Stimulated activated CD8-positive, alpha-beta memory T cell treated with anti-CD3 and anti-CD28 coated beads, Interleukin-4, amount 100 ng/mL, for 1 hour (primary cell): ENCODE measurements around the gene SNX9.
"Not testable (repeated sequence)": the region's sequence is repeated elsewhere in the genome, so short reads cannot be mapped to it uniquely, and the experiment has no call there.

Experiments used
- DNase-seq, 2 donors: peaks; one replicate each; pipeline ENCODE4 v3.0.0-alpha.2; 2020; ENCODE audit warnings: low read depth in 2 of 2, low spot score in 1 of 2

Gene SNX9

DNA sequence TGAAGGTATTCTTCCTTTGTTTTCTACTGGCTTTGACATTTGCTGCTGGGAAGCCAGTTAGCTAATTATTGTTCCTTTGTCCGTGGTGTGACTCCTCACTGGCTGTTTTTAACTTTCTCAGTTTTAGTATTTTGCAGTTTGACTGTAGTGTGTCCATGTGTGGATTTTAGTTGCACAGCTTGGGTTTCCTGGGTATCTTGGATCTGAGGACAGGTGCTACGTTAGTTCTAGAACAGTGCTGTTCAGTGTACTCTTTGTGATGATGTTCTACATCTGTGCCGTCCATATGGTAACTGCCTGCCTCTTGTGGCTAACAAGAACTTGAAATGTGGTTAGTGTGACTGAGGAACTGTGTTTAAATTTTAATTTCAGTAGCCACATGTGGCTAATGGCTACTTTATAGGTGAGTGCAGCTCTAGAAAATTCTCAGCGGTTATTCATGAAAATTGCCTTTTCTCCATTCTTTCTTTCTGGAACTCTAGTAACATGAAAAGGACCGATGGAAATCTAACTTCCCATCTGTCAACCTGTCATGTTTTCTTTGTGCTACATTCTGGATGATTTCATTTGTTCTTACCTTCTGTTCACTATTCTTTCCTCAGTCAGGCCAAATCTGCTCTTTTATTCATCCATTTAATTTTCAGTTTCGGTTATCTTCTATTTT, 7.4 kb downstream of the SNX9 start:
- no peak for DNase-seq

DNA sequence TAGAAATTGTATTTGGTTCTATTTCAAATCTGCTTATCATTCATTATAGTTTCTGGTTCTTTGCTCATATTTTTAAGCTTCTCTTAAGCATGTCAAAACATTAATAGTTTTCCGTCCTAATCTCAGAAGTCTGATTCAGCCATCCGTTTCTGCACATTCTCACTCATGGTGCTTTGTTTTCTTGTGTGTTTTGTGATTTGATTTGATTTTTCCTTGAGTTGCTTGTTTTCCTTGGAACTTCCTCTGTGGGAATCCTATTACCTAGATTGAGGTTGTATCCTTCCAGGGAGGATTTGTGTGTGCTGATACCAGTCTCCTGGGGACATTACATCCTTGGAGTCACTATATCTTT, 7.9 kb downstream of the SNX9 start:
- no peak for DNase-seq

DNA sequence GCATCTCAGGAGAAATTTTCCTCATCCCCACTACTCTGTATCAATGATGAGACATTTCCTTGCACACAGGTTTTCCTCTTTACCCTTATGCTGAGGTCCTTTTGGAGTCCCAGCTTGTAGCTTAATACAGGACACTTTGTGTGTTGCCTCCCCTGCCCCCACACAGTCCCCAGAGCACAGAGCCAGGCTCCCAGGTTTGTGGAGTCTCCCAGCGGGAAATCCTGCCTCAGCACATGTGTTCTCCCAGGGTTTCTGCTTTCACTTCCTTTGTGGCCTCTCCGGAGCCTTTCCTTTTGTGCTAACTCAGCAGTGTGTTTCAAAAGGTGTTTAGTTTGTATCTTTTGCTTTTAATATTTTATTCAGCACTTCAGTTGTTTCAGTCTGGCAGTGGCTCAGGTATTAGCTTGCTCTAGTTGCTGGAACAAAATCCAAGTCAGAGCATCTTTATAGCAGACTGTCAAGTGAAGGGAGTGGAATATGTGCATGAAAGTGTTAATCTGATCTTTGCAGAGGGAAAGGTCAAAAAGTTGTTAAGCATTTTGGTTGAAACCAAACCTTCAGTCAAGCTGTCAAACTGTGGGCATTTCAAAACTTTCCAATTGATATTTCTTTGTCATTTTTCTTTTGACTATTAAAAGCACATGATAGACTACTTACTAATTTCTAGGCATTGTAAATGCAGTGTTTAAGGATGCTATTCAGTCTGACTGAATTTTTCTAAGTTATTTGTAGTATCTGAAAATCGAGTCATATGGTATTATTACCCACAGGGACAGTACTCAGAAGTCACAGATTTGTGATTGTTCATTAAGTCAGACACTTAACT, 8.6 kb downstream of the SNX9 start:
- no peak for DNase-seq

DNA sequence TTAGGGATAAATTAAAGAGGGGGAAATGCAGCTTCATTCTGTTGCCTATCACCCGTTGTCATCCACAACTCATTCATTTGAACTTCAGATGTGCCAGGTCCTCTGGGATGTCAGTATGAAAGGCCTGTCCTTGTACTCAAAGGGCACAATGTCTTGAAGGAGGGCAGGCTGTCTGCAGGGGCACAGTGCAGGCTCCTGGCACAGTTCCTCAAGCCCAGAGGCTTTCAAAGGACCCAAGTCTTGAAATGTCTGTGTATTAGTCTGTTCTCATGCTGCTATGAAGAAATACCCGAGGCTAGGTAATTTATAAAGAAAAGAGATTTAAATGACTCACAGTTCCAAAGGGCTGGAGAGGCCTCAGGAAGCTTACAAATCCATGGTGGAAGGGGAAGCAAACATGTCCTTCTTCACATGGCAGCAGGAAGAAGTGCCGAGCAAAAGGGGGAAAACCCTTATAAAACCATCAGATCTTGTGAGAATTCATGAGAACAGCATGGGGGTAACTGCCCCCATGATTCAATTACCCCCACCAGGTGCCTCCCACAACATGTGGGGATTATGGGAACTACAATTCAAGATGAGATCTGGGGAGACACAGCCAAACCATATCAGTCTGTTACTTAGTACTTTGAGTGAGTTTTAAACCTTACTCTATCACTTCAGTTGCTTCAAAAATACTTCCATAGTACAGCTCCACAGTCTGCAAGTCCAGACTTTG, 9.4 kb downstream of the SNX9 start:
- no peak for DNase-seq

DNA sequence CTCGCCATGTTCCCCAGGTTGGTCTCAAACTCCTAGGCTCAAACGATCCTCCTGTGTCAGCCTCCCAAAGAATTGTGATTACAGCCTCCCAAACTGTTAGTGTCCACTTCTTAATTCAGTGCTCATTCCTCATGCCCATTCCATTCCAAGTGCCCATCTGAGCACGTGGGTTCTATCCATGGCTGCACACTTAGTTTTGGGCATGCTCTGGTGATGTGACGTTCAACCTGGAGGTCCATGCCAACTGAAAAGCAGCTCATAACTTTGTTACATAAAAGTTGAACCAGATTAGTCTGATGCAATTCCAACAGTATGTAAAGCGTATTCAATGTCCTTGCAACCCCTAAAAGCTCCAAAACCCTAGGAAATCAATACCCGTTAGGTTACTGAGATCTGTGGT, 11.5 kb downstream of the SNX9 start:
- DNase-seq = no peak

DNA sequence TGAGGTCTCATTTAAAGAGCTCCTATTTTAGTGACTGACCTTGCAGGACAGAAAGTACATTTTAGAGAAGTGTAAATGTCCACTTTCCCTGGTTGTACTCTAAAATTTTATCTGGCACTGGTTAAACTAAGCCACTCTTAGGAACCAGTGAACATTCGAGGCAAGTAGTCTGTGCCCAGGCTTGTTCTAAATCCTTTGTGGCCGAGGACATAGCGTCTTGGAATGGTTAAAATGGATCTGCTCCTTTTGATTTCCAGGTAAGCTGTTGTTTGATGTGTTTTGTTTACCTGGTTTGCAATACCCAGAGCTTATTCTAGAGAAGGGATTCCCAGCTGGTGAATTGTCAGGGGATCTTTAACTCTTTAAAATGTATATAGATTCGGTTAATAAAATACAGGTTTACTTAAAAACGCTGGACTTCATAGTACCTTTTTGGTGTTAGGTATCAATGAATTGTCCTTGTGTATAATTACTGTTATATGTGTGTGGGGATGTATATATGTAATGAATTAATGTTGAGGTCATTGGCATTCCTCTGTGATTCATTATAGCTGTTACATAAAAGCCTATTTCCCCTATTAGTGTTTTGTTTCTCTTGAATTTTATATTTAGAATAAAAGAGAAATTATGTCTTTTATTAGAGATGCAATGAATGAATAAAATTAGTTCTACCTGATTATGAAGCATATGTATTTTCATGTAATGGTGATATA, 15.8 kb downstream of the SNX9 start:
- DNase-seq = no peak

DNA sequence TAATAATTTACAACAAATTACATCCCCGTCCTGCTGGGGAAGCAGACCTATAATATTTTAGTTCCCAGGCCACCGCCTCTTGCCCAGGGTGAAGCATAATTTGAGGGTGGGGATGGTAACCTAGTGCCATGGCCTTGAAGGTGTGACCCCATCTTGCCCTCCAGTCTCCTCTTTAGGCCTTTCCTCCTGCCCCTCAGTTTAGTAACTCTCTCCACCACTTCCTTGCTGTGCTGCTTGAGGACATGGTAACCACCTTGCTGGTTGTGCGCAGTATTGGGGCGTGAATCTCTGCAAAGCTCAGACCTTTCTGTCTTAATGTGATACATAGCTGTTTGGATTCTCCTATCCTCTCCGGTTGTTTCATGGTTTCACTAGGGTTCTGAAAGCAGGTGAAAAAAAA, 16.6 kb downstream of the SNX9 start:
- DNase-seq = no peak

DNA sequence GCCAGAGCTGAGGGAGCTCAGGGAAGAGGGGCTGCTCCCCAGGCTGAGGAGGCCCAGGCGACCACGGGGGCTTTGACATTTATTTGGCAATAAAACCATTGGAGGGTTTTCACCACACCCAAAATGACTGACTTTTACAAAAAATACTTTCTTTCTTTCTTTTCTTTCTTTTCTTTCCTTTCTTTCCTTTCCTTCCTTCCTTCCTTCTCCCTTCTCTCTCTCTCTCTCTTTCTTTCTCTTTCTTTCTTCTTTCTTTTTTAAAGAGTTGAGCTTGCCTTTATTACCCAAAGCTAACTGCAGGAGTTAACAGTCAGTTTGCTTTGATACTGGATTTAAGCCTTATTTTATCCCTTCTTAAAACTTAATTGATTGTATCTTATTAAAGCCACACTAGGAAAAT, 17.2 kb downstream of the SNX9 start:
- DNase-seq = no peak

DNA sequence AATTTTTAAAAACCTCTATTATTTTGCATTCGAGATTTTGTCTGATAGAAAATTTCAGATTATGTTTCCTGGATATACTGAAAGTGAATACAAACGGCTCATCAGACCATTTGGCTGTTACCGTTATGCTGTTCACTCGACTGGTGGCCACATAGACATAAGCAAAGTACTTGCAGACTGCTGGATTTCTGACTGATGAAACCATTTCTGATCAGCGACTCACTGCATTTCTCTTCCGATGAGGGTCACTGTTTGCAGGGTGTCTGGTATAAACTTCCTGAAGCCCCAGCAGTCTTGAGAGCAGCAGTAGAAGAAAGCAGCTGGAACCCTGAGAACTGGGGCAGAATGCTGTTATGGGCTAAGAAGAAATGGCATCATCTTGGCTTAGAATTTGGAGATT, 17.7 kb downstream of the SNX9 start:
- DNase-seq = no peak

DNA sequence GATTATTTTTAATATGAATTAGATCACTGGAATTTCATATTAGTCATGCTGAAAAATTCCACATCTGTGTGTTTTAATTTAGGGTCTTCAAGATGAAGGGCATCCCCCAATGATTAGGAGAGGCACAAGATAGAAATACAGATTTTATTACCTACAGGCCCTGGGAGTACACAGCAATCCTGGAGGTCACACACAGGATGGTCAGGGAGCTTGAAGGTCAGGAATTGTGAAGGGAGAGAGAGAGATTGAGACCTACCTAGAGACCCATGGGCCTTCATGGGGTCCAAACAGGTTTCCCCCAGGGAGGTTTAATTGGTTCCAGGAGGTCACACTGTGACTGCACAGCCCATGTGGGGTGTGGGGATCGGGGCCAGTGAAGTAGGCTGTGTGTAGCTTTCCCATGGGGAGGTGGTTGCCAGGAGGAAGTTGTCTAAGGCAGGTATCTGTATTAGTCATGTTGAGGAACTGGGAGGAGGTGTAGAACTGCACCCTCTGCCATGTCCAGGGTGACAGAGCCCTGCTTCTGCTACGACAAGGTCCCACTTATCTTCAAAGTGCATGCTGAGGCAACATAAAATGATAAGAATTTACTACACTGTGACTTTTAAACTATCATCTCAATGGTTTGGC, 18.3 kb downstream of the SNX9 start:
- no peak for DNase-seq

DNA sequence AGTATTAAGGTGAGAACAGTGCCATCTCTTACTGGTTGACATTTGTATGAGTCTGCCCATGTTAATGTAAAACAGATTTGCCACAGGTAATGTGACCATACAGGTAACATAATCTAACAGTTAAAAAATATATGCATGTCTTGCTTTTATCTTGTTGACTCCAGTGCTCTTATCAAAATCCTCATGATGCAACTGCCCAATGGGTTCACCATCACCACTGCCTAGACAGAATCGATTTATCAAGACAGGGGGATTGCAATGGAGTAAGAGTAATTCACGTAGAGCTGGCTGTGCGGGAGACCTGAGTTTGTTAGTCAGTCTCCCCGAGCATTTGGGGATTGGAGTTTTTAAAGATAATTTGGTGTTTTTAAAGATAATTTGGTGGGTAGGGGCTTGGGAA, 19.2 kb downstream of the SNX9 start:
- DNase-seq = no peak

DNA sequence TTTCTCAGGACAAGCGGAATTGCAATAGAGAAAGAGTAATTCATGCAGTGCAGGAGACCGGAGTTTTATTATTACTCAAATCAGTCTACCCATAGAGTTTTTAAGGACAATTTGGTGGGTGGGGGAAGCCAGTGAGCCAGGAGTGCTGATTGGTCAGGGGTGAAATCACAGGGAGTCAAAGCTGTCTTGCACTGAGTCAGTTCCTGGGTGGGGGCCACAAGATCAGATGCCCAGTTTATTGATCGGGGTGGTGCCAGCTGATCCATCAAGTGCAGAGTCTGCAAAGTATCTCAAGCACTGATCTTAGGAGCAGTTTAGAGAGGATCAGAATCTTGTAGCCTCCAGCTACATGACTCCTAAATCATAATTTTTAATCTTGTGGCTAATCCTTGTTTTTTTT, 21.1 kb downstream of the SNX9 start:
- DNase-seq = not testable (repeated sequence)

DNA sequence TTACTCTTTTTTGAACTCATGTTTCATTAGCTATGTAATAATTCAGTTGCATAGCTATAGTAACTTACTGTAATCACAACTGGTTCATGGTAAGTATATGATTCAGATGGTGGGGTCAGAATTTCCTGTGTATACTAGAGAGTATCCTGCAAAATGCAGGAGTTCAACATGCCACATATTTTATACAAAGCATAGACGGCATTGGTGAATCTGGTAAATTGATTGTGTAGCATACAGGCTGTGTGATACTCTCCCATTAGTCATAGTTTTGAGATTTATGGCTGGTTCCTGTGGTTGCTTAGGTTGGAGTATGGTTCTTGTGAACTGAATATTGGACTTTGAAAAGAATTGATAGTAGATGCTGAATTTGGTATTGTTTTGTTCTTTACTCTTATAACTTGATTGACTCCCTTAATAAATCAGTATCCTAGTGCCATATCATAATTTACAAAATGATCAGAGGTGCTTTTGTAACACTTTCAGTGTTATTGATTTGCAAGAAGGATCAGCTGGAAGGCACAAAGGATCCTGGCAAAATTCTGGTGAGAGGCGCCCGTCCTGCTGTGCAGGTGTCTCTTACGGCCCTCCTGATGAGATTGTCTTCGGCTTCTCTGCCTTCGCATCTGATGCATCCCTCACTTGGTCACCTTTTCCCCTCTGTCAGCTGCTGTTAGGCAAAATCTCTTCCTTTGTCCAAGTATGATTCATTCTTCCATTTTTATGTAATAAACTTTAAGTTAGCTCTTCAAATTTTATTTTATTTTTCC, 22.6 kb downstream of the SNX9 start:
- no peak for DNase-seq

DNA sequence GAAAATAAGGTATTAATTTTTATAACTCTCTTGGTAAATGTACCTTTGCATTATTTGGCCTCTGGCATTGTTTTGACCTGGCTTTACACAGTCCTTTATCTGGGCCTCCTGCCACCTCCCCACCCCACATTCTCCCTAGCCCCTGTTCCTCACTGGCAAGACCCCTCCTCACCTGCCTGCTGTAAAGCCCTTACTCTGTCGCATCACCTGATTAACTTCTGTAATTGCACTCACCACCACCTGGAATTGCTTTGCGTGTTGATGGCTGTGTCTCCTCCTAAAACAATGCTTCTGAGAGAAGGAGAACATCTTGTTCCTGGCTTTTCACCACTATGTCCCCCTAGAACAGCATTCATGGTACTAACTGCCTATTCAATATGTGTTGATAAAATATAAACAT, 24.8 kb downstream of the SNX9 start:
- DNase-seq = no peak

DNA sequence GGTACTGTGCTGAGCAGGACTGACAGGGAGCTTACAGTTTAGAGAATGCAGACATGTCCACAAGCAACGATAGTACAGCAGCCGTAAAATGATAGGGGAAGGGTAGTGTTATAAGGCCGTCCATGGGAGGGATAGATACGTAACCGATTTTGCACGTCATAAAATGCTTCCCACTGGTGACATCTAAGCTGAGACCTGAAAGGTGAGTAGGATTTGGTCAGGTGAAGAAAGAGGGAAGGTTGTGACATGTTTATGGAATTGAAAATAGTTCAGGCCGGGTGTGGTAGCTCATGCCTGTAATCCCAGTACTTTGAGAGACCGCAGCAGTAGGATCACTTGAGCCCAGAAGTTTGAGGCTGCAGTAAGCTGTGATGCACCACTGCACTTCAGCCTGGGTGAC, 25.6 kb downstream of the SNX9 start:
- no peak for DNase-seq

DNA sequence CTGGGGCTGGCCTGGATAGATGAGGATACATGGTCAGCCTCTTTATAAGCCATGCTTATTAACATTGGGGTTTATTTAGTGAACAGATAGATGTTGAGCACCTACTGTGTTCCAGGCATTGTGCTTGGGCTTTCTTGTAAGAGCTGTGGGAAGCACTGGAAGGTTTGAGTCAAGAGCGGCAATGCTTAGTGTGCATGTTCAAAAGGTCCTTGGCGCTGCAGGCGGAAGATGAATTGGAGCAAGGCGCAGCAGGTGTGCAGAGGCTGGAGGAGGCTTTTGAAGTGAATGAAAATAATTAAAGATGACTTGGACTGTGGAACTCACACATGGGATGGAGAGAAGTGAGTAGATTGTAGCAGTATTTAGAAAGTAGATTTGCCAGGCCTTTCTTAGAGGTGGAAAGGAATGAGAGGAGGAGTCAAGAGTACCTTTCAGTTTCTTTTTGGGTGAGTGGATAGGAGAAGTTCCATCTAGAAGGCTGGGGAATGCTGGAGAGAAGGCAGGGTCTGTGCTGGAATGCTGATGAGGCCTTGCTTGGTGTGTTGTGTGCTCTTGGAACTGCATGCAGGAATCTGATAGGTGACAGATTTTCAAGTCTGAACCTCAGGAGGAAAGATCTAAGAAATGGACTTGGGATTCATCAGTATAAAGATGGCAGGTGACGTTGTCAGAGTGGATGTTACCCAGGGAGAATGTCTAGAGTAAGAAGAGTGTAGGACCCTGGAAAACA, 26.4 kb downstream of the SNX9 start:
- no peak for DNase-seq

DNA sequence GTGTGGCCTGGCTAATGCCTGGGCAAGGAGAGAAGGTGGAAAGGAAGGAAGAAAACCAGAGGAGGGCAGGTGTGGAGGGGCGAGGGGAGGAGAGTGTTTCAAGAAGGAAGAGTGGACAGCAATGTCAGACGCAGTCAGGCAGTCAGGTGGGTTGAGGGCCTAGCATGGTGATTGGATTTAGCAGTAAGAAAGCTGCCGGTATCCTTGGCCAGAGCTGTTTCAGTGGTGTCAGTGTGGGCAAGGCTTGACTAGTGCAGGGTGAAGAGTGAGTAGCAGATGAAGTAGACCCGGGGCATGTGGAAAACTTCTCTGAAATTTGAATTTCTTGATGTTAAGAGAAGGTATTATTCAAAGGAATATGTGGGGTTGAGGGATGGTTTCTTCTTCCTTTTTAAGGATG, 27.0 kb downstream of the SNX9 start:
- no peak for DNase-seq

DNA sequence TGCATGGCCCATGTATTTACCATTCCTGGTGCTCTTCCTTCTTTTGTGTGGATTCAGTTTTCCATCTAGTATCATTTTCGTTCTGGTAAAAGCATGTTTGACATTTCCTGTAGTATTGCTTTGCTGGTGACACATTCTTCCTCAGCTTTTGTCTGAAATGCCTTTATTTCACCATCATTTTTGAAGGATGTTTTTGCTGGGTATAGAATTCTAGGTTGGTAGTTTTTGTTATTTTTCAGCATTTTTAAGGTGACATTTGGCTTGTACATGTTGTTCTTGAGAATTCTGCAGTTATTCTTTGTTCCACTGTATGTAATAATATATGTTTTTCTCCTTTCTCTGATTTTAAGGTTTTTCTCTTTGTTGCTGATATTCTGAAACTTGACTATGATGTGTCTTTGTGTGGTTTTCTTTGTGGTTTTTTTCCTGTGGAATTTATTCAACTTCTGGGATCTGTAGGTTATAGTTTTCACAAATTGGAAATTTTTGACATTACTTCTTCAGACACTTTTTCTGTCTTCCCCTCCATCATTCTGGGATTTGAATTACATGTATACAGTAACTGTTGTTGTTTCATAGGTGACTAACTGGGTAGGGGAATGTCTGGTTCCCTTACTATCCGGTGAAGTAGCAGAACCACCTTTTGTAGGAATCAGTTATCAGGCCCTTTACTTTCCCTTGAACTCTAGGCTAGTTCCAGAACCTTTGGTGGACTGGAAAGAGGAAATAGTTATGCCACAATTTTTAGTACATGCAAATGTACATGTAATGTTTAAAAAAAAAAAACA, 30.2 kb downstream of the SNX9 start:
- no peak for DNase-seq

DNA sequence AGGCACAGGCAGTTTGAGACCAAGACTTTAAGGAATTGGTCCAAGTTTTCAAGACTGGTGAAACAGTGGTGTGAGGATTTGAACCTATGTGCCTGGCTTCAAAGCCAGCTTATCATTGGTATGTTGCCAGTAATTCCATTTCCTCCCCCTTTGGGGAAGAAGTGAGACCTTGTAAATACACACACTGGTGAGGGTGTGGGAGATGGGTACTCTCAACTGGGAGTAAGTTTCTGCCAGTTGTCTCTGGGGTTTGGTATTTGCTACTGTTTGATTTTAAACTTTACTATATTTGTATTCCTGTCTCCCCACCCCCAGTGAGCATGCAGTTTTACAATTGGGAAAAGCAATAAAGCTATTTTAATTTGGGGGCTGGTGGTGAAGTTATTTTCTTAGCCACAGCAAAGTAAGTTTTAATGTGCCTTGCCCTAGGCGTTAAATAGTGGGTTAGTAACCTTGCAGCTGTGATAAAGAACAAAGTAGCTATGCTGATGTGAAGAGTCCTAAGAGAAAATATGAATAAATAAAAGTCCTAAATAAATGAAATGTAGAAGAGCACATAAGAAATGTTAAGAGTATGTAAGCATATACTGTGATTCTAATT, 31.0 kb downstream of the SNX9 start:
- DNase-seq = no peak
